Activated CD8-positive, alpha-beta memory T cell treated with anti-CD3 and anti-CD28 coated beads, Interleukin-2, amount 10 ng/mL, durations not matched to agents 7 days and 5 days (primary cell): Measurements from ENCODE around the gene ATP9A. TPM values are rescaled to one million over a fixed set of nuclear protein-coding genes. Genes with fewer than 3 reads are reported as not detected.
"Not testable (repeated sequence)": the region's sequence is repeated elsewhere in the genome, so short reads cannot be mapped to it uniquely, and the experiment has no call there.

Source experiments
- ATAC-seq: fragments of 150-1000 bp; cut with Tn5 transposase; one replicate; pipeline ENCODE4 v1.10.0; 2021; ENCODE audit warnings: moderate library complexity
- CTCF ChIA-PET: fragments of 350-600 bp; sonication (Branson Sonifier 250); formaldehyde crosslinking; loops from one replicate; lab custom pipeline; 2021; ENCODE audit warnings: antibody characterized with exemption; lab: Charles Lee
- DNase-seq: peaks from one replicate; pipeline ENCODE4 v3.0.0-alpha.2; 2020
- H3K27ac Mint-ChIP-seq: one replicate; pipeline ENCODE4 v1.8.0; 2021; ENCODE audit warnings: mild to moderate bottlenecking, mixed read lengths
- H3K27me3 Mint-ChIP-seq: one replicate; pipeline ENCODE4 v1.8.0; 2021; ENCODE audit warnings: mixed read lengths
- H3K36me3 Mint-ChIP-seq: one replicate; pipeline ENCODE4 v1.8.0; 2021; ENCODE audit warnings: mild to moderate bottlenecking, mixed read lengths
- H3K4me1 Mint-ChIP-seq: one replicate; pipeline ENCODE4 v1.8.0; 2021; ENCODE audit warnings: mixed read lengths
- H3K4me3 Mint-ChIP-seq: one replicate; pipeline ENCODE4 v1.8.0; 2021; ENCODE audit warnings: mild to moderate bottlenecking, moderate library complexity, mixed read lengths
- H3K9me3 Mint-ChIP-seq: one replicate; pipeline ENCODE4 v1.8.0; 2022; ENCODE audit warnings: low read depth, mixed read lengths
- total RNA-seq, 2 experiments: library from RNA; stranded (reverse); gene quantifications; one replicate each; pipeline ENCODE4 v1.2.3, GENCODE V29; 2021

ATP9A gene
- total RNA-seq, 2 experiments from 2014 or later = 0.38 to 2.4 TPM

DNA sequence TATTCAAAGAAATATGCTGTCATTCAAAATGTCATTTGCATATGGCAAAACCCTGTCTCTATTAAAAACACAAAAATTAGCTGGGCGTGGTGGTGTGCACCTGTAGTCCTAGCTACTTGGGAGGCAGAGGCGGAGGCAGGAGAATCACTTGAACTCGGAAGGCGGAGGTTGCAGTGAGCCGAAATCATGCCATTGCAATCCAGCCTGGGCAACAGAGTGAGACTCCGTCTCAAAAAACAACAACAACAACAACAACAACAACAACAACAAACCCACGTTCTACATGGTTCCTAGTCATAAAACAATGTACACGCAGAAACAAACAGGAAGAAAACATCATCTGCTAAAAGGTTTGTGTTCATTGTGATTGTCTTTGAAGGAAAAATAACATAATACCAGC, 15.0 kb downstream of the ATP9A start:
- DNase-seq, H3K27ac Mint-ChIP-seq, H3K27me3 Mint-ChIP-seq, H3K9me3 Mint-ChIP-seq, H3K4me3 Mint-ChIP-seq, CTCF ChIA-PET, H3K4me1 Mint-ChIP-seq, H3K36me3 Mint-ChIP-seq, ATAC-seq: not testable (repeated sequence)

DNA sequence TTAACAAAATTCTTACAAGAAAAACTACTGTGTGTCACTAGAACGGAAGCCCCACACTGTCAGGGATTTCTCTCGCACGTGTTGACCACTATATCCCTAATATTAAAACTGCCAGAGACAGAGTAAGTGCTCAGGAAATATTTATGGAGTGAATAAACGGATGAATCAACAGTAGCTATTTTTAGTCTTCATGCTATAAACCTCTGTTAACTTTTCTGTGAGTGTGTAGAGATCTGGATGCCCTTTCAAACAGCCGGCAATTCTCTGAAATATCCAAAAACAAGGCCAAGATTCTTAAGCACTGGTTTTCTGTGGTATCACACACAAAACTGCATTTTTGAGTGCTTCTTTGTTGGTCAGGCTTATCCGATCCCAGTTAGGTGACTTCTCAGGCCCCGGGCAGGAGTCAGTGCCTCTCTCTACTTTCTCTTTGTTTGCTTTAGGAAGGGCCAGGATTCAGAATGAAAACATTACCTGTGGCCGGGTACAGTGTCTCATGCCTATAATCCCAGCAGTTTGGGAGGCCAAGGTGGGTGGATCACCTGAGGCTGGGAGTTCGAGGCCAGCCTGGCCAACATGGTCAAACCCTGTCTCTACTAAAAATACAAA, 15.7 kb downstream of the ATP9A start:
- ATAC-seq (no peak), DNase-seq (no peak)
- H3K9me3 Mint-ChIP-seq = no peaks in the 10 kb centered on the region
- no peak overlapping the region for H3K27ac Mint-ChIP-seq
- CTCF ChIA-PET = no interaction called here
- no peak overlapping the region for H3K4me3 Mint-ChIP-seq
- H3K36me3 Mint-ChIP-seq = no peaks in the 10 kb centered on the region
- peaks cover 2% of the 10 kb centered on the region for H3K27me3 Mint-ChIP-seq
- peaks cover 3% of the 10 kb centered on the region for H3K4me1 Mint-ChIP-seq

DNA sequence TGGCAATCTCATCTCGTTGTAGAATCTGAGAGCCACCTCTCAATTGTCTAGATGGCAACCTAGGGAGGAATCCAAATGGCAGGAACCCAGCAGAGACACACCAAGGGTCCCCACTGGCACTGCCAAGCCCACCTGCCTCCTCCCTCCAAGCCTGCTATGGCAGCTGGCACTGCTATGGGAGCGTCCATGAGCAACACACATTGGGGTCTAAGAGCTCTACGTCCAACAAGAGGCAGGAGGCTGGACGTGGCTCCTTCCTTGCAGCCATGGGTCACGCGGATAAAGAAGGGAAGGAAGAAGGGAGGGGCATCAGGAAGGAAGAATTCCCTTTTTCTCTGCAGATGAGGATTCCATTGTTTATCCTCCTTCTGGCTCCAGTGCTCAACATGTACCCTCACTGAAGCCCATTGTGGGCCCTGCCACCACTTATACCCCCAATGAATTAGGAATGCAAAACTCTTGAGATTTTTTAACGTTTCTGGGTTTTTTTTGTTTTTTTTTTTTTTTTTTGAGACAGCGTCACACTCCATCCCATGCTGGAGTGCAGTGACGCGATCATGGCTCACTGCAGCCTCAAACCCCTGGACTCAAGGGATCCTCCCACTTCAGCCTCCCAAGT, 17.3 kb downstream of the ATP9A start:
- ATAC-seq (no peak), DNase-seq (no peak)
- CTCF ChIA-PET = no interaction called here
- no peaks in the 10 kb centered on the region for H3K4me1 Mint-ChIP-seq
- H3K27ac Mint-ChIP-seq = no peak overlapping the region
- H3K36me3 Mint-ChIP-seq = no peaks in the 10 kb centered on the region
- no peaks in the 10 kb centered on the region for H3K9me3 Mint-ChIP-seq
- H3K27me3 Mint-ChIP-seq = peaks cover 2% of the 10 kb centered on the region
- no peak overlapping the region for H3K4me3 Mint-ChIP-seq

DNA sequence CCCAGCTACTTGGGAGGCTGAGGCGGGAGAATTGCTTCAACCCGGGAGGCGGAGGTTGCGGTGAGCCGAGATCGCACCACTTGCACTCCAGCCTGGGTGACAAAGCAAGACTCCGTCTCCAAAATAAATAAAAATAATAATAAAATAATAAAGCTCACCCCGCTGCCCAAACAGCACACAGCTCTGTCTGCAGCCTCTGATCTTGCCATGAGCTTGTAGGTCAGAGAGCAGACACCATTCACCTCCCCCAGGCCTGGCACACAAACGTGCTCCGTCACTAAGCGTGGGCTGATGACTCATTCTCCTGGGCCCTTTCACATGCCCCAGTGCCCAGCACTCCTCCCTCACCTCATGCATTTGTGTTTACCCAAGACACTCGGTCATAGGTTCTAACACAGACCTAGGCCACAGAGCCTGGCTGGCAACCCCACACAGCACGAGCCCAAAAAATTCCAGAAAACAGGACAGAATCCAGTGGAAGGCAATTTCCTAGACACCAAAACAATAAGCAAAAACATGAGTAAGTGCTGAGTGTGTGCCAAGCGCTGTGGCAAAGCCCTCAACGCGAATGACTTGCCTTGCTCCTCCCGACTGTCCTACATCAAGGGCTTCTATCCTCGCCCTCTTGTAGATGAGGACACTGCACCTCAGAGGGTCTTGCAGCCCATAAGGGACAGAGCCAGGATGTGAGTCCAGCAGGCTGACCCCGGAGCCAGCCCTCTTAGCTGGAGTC, 18.0 kb downstream of the ATP9A start:
- Mint-ChIP-seq H3K4me1 (no peaks in the 10 kb centered on the region), H3K27ac (no peak overlapping the region), H3K27me3 (peaks cover 2% of the 10 kb centered on the region), H3K36me3 (no peaks in the 10 kb centered on the region), H3K4me3 (no peak overlapping the region), H3K9me3 (no peaks in the 10 kb centered on the region)
- ATAC-seq = no peak
- CTCF ChIA-PET = no interaction called here
- no peak for DNase-seq

DNA sequence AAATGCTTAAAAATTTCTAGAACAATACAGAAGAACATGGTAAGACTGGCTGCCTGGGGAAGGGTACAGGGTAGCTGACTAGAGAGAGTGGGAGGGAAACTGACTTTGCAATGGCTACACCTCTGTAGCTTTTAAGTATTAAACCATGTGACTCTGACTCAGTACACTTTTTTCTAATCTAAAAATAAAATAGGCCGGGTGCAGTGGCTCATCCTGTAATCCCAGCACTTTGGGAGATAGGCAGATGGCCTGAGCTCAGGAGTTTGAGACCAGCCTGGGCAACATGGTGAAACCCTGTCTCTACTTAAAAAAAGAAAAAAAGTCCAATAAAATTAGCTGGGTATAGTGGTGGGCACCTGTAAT, 18.5 kb downstream of the ATP9A start:
- DNase-seq (no peak), ATAC-seq (no peak)
- Mint-ChIP-seq H3K27me3 (peaks cover 2% of the 10 kb centered on the region), H3K4me3 (no peak overlapping the region), H3K36me3 (no peaks in the 10 kb centered on the region), H3K27ac (no peak overlapping the region), H3K4me1 (no peaks in the 10 kb centered on the region), H3K9me3 (no peaks in the 10 kb centered on the region)
- CTCF ChIA-PET = no interaction called here

DNA sequence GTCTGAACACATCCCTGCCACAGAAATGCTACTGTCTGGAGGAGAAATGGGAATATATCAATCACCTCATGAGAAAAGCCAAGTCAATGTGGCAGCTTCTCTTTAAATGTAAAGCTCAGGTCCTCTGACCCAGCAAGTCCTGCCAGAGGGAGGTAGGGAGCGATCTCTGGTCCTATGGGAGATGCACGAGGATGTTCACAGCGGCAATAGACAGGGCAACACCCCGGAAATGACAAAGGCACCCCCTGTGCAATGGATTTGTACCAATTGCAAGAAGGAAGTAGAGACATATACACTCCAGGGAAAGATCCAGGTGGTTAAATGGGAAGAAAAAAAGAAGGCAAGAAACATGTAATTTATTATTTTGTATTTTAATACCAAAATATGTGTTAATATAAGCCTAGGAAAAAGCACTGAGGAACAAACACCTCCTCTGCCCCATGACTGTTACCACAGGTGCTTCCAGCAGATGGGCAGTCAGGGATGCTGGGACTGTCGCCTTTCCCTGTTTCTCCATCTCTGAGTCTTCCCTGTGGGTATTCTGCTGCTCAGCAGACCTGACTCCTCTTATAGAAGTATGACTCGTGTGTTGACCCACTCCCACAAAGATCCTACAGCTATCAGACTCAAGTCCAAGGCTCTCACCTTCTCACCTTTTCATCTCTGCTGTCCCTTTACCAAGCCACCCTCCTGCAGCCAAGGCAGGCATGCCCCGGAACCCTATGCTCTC, 20.8 kb downstream of the ATP9A start:
- DNase-seq (no peak), ATAC-seq (no peak)
- CTCF ChIA-PET = no interaction called here
- Mint-ChIP-seq H3K4me1 (peaks cover 5% of the 10 kb centered on the region), H3K4me3 (no peak overlapping the region), H3K9me3 (no peaks in the 10 kb centered on the region), H3K27ac (no peak overlapping the region), H3K36me3 (no peaks in the 10 kb centered on the region), H3K27me3 (peaks cover 2% of the 10 kb centered on the region)

DNA sequence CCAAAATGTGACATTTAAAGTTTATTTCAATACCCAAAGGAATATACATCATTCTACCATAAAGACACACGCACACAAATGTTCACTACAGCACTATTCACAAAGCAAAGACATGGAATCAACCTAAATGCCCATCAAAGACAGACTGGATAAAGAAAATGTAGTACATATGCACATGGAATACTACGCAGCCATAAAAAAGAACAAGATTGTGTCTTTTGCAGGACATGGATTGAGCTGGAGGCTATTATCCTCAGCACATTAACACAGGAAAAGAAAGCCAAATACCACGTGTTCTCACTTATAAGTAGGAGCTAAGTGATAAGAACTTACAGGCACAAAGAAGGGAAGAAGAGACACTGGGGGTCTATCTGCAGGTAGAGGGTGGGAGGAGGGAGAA, 22.4 kb downstream of the ATP9A start:
- Mint-ChIP-seq H3K27ac (no peak overlapping the region), H3K4me3 (no peak overlapping the region), H3K9me3 (no peaks in the 10 kb centered on the region), H3K36me3 (no peaks in the 10 kb centered on the region), H3K27me3 (peaks cover 2% of the 10 kb centered on the region), H3K4me1 (peaks cover 5% of the 10 kb centered on the region)
- CTCF ChIA-PET = no interaction called here
- ATAC-seq (no peak), DNase-seq (no peak)

DNA sequence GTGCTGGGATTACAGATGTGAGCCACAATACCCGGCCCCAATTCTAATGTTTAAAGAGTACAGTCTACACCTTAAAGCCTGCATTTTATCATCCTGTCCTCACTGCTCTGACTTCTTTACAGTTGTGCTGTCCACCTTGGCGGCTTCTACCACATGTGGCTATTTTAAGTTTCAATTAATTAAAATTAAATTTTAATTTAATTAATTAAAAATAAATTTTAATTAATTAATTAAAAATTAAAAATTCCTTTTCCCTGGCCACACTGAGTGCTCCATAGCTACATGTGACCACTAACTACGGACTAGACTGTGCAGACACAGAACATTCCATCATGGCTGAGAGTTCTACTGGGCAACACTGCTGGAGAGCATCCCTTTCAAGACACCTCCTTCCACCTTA, 27.4 kb downstream of the ATP9A start:
- Mint-ChIP-seq H3K27ac (no peak overlapping the region), H3K4me1 (peaks cover 5% of the 10 kb centered on the region), H3K4me3 (no peak overlapping the region), H3K9me3 (no peaks in the 10 kb centered on the region), H3K27me3 (no peaks in the 10 kb centered on the region), H3K36me3 (no peaks in the 10 kb centered on the region)
- CTCF ChIA-PET = no interaction called here
- no peak for ATAC-seq
- DNase-seq = no peak

DNA sequence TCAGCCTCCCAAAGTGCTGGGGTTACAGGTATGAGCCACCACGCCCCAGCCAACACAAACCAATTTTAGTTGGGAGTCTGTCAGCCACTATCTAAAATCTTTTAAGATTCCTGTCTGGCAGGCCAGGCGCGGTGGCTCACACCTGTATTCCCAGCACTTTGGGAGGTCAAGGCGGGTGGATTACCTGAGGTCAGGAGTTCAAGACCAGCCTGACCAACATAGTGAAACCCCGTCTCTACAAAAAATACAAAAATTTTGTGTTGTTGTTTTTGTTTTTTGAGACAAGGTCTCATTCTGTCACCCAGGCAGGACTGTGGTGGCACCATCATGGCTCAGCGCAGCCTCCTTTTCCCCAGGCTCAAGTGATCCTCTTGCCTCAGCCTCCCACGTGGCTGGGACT, 27.9 kb downstream of the ATP9A start:
- CTCF ChIA-PET, H3K27ac Mint-ChIP-seq, H3K27me3 Mint-ChIP-seq, H3K4me1 Mint-ChIP-seq, DNase-seq, ATAC-seq, H3K9me3 Mint-ChIP-seq, H3K36me3 Mint-ChIP-seq, H3K4me3 Mint-ChIP-seq: not testable (repeated sequence)

DNA sequence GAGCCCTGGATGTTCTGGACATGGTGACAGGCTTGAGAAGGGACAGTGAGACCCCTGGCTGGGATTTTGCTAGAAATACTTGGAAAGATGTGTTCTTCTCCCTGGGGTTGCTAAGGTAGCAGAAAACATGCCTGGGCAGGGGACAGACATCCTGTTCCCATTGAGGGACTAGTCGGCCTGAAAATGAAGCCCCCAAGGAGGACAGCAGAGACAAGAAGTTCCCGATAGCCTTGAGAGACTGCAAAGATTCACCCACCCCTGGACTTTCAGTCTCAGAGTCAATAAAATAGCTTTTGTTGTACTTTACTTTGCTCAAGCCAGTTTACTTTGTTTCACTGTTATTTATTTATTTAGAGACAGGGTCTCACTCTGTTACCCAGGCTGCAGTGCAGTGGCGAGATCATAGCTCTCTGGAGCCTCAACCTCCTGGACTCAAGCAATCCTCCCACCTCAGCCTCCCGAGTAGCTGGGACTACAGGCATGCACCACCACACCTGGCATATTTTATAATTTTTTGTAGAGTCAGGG, 28.4 kb downstream of the ATP9A start:
- Mint-ChIP-seq H3K9me3 (no peaks in the 10 kb centered on the region), H3K27ac (no peak overlapping the region), H3K4me3 (no peak overlapping the region), H3K27me3 (no peaks in the 10 kb centered on the region), H3K4me1 (peaks cover 5% of the 10 kb centered on the region), H3K36me3 (no peaks in the 10 kb centered on the region)
- CTCF ChIA-PET = no interaction called here
- ATAC-seq (no peak), DNase-seq (no peak)

DNA sequence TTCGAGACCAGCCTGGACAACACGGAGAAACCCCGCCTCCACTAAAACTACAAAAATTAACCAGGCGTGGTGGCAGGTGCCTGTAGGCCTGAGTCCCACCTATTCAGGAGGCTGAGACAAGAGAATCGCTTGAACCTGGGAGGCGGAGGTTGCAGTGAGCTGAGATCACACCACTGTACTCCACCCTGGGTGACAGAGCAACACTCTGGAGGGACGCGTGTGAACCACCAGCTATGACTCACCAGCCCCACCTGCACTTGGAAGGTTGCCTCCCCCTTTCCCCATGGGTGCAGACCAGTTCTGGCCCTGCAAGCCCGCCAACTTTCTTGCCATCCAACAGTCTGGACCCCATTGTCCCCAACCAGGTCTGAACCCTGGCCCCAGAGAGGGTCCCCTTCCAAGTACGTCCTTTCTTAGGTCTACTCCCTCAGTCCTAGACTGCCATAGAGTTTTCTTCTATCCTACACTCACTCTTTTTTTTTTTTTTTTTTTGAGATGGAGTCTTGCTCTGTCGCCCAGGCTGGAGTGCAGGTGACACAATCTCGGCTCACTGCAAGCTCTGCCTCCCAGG, 29.2 kb downstream of the ATP9A start:
- Mint-ChIP-seq H3K9me3 (no peaks in the 10 kb centered on the region), H3K27me3 (no peaks in the 10 kb centered on the region), H3K36me3 (no peaks in the 10 kb centered on the region), H3K4me1 (peaks cover 5% of the 10 kb centered on the region), H3K27ac (no peak overlapping the region), H3K4me3 (no peak overlapping the region)
- CTCF ChIA-PET = no interaction called here
- no peak for DNase-seq
- no peak for ATAC-seq

DNA sequence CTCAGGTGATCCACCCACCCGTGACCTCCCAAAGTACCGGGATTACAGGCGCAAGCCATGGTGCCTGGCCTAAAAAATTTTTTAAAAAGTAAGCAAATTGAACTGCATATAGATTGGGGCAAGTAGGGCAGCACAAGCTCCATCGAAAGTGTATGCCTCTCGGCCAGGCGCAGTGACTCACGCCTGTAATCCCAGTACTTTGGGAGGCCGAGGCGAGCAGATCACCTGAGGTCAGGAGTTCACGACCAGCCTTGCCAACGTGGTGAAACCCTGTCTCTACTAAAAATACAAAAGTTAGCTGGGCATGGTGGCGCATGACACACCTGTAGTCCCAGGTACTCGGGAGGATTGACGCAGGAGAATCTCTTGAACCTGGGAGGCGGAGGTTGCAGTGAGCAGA, 29.9 kb downstream of the ATP9A start:
- ATAC-seq, H3K4me1 Mint-ChIP-seq, CTCF ChIA-PET, H3K9me3 Mint-ChIP-seq, H3K4me3 Mint-ChIP-seq, H3K27ac Mint-ChIP-seq, H3K36me3 Mint-ChIP-seq, H3K27me3 Mint-ChIP-seq, DNase-seq: not testable (repeated sequence)

DNA sequence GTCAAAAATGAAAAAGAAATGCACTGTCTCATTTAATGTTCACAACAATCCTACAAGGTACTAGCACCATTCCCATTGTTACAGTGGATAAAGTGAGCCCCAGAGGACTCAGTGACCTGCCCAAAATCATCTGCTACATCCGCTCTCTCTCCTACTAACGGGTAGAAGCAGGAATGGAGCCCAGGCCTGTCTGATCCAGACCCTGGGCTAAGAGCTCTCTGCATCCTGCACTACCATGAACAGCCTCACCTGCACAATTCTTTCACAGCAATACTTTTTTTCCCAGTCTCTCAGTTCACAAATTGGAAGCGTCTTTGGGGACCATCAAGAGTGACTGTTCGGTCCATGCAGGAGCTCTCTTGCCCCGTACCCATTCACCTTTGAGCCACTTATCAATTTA, 31.2 kb downstream of the ATP9A start:
- CTCF ChIA-PET = no interaction called here
- no peak for ATAC-seq
- Mint-ChIP-seq H3K4me1 (no peaks in the 10 kb centered on the region), H3K27ac (no peak overlapping the region), H3K27me3 (no peaks in the 10 kb centered on the region), H3K4me3 (no peak overlapping the region), H3K36me3 (no peaks in the 10 kb centered on the region), H3K9me3 (no peaks in the 10 kb centered on the region)
- no peak for DNase-seq
